ENCODE results near the gene PSG6.
A peak's percentile ranks its signal among the peaks of the same experiment; 100 is the strongest.
"Not testable (repeated sequence)": the region's sequence is repeated elsewhere in the genome, so short reads cannot be mapped to it uniquely, and the experiment has no call there.

GRCh38 chr19:42856866-42857543 is 60.7 kb downstream of the PSG6 start:
- peak; percentile 46 to 78 (median 70) for TF ChIP-seq CTCF (optimal IDR thresholded peaks at IDR 0.05 in 1 of 3, IDR thresholded peaks at IDR 0.05 in 1 of 3, conservative IDR thresholded peaks at IDR 0.05 in 1 of 3; ENCODE audit: extremely low read depth in 1 of 3, insufficient read depth in 2 of 3, low read length in 3 of 3)
- TF ChIP-seq EZH2 (IDR thresholded peaks at IDR 0.05; ENCODE audit: low read length): not testable (repeated sequence)
